HG03175 (cell line): ENCODE measurements around the gene ARID2.

ENCODE experiments used
- ATAC-seq: cut with Tn5 transposase; IDR thresholded peaks from one replicate; pipeline ENCODE4 v1.9.1; 2021; ENCODE audit warnings: mild to moderate bottlenecking, moderate library complexity; ENCODE audit not compliant: unreplicated experiment

The ARID2 gene

DNA sequence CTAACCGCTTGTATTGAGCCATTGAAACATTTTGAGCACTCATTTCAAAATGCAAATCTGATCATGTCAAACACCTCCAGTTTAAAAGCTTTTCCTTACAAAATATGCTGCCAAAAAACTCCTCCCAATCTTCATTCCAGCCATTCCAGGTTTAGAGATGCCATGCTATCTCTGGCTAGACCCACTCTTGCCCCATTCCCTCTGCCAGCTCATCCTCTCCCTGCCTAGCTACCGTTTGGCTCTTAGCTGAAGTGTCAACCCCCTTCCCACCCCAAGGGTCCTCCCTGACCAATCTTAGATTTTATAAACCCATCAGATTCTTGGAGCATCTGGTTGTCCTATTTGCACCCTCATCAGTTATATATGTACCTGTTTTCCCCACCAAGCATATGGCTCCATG, 185.9 kb downstream of the ARID2 start:
- no peak for ATAC-seq

DNA sequence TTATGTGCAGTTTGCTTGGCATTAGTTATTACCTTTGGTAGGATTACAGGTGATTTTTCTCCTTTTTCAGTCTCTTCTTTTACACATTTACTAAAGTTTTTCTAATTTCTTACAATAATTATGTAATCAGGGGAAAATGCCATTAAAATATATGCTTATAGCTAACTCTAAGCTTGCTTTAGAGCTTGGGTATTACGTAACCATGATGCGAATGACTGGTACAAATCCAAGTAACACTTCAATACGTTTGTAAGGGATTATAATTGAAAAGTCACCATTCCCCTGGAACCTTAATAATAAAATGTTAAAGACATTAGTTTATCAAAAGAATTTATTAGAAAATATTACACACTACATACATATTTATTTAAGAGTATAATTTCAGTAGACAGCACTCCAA, 189.3 kb downstream of the ARID2 start:
- no peak for ATAC-seq

DNA sequence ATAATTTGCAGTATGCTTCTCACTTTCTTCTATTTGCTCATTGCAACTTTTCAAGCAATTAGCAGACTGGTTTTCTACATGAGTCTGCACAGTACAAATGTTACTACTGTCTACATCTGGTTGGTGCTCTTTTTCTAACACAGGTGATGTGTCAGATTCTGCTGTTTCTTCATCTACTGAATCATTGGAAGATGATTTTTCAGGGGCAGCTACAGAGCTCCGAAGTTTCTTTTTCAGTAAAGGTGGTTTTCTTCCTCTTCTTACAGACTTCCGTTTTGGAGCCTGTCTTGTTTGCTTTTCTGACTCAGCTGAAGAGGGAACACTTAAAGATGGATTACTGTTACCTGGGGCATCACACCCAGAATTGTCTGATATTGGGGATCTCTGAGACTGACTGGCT, 198.8 kb downstream of the ARID2 start:
- ATAC-seq: no peak

DNA sequence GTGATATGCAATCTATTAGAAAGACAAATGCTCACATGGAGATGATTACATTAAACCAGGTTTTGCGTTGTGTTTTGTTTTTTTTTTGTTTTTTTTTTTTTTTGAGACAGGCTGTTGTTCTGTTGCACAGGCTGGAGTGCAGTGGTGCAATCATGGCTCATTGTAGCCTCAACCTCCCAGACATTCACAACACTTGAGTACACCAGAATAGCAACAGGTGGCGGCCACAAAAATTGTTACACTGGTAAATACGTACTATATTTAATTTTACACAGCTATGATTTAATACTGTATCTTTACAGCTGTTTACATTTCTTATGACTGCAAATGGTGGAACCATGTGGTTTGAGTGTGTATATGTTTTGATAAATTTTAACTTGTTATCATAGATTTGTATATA, 200.9 kb downstream of the ARID2 start:
- ATAC-seq: no peak

DNA sequence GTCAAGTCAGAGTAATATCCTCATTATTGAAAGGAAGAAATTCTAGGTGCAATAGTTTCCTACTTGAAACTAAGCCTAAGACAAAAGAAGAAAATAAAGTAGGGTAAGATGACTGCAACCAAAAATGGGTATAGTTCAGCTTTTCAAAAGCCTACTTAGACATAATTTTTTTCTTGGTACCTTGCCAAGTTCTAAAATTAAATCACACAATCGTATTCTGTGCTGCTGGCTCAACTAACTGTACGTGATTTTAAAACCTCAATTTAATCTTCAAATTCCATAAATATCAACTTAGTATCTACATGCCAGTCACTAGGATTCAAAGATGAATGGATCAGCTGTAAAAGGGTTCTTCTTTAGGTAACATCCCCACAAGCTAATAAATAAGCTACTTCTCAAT, 204.0 kb downstream of the ARID2 start:
- no peak for ATAC-seq

DNA sequence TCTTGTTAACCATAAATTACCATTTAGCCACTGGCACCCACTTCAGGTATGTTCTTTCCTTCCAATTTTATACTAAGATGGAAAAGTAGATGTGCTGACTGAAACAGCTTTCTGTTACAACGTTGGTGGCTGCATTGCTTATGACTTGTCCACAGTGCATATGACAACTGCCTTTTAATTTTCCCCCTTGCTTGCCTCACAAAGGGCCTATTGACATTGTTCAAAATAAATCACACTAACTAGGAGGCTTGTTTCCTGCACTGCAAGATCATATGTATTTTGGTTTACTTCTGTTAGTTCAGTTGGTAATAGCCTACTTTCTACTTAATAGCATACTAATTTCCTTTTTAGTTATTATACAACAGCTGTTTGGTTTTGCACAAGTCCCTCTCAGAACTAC, 205.4 kb downstream of the ARID2 start:
- no peak for ATAC-seq

DNA sequence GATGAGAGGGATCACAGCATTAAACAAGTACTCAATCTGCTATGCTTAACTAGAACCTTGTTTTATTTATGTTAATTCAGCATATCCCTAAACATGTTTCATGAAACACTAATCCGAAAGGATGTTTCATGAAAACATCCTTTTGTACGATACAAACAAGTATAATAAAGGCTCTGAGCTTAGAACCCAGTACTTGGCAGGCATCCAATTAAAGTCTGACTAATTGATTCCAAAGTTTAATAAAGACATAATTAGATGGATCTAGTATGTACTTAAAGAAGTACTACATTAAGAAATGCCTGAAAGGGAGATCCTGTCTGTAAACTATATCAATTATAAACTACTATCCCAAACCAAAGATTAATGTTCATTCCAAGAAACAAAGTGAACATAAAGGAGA, 209.1 kb downstream of the ARID2 start:
- ATAC-seq: no peak

DNA sequence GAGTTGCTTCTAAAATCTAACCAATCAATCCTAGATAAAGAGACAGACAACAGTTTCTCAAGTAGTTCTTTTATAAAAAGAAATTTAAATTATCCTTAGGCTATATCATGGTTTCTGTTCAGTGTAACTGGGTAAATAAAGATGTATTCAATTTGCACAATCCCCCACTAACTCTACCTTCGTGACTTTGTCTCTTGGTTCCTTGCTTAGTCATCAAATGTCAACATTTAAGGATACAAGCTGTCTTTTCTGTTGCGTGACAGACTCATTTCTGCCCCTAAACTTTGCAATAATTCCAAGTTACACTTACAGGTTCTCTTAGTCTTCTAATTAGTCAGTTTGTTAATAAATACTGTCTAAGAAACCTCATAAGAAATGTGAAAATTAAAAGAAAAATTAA, 210.3 kb downstream of the ARID2 start:
- ATAC-seq: no peak

DNA sequence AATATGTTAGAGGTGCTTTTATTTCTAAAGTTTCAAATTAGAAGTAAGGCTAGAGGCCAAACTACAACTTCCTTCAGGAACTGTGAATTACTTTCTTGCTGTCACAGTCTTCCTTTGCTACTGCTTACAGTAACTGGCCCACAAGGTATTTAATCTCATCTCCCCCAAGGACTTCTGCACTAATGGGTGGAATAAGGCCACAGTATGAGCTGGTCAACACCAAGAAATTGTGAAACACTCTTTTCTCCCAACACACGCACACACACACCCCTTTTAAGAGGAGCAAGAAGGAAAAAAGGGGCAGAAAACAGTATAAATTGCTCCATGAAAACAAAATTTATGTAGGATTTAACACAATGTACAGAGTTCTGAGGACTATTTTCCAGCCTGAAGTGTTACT, 215.3 kb downstream of the ARID2 start:
- no peak for ATAC-seq

DNA sequence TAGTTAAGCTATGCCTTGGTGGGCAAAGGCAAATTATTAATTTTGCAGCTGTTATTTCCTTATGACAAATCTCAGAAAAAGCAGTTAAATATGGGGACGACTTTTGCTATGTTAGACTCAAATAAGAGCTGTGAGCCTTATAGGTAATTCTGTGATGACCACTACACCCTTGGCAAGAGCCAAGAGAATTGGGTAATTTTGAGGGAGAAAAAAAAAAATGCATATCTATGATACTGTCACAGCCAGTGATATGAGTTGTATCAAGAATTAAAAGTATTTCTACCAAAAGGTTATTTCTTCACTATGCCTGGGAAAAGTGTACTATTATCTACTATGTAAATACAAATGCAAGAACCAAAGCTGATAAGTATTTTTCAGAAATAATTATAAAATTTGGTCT, 216.9 kb downstream of the ARID2 start:
- no peak for ATAC-seq

DNA sequence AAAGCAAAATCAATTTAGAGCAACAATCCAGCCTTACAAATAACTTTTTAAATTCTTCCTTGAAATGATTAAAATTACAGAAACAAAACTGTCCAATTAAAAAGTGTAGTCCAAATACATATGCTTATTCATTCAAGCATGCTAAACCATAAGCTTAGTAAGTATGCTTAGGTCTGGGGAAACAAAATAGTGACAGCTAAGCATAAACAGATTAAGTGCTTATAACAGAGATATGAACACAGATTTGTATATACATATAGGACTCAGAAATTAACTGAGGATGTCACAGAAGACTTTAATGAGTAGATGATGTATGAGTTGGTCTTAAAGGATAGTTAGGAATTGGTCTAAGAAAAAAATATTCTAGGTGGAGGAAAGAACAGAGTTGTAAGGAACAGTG, 219.0 kb downstream of the ARID2 start:
- no peak for ATAC-seq
